Bone marrow (tissue), 2 donors: ENCODE data around the gene ADAMTSL2.

Experiments
- DNase-seq, 2 donors: peaks; one replicate each; lab custom pipeline; 2025; lab: John Stamatoyannopoulos, UW

The ADAMTSL2 gene

GRCh38 chr9:133535306-133535877 is 888 bp downstream of the ADAMTSL2 start:
- no peak for DNase-seq

- no peak for DNase-seq
These were observed 1.6 kb downstream of the ADAMTSL2 start for GRCh38 chr9:133536080-133536479.

- DNase-seq: no peak
These were observed 2.0 kb downstream of the ADAMTSL2 start for GRCh38 chr9:133536536-133536935.

GRCh38 chr9:133537257-133537656 is 2.8 kb downstream of the ADAMTSL2 start:
- no peak for DNase-seq

- DNase-seq: no peak
These were observed 3.7 kb downstream of the ADAMTSL2 start for GRCh38 chr9:133538176-133538575.

- no peak for DNase-seq
These were observed 4.6 kb downstream of the ADAMTSL2 start for GRCh38 chr9:133538851-133539833.

GRCh38 chr9:133539991-133540697 is 5.6 kb downstream of the ADAMTSL2 start:
- no peak for DNase-seq

- no peak for DNase-seq
These were observed 6.2 kb downstream of the ADAMTSL2 start for GRCh38 chr9:133540698-133541025.

- no peak for DNase-seq
These were observed 7.5 kb downstream of the ADAMTSL2 start for GRCh38 chr9:133542002-133542401.

GRCh38 chr9:133543772-133544467 is 9.4 kb downstream of the ADAMTSL2 start:
- DNase-seq: no peak

GRCh38 chr9:133545494-133546286 is 11.2 kb downstream of the ADAMTSL2 start:
- DNase-seq: no peak

GRCh38 chr9:133546287-133546680 is 11.8 kb downstream of the ADAMTSL2 start:
- no peak for DNase-seq

GRCh38 chr9:133547116-133547515 is 12.6 kb downstream of the ADAMTSL2 start:
- DNase-seq: no peak

GRCh38 chr9:133551446-133551845 is 16.9 kb downstream of the ADAMTSL2 start:
- no peak for DNase-seq

GRCh38 chr9:133552236-133552635 is 17.7 kb downstream of the ADAMTSL2 start:
- DNase-seq: no peak

- no peak for DNase-seq
These were observed 18.6 kb downstream of the ADAMTSL2 start for GRCh38 chr9:133553123-133553522.

GRCh38 chr9:133553973-133554713 is 19.6 kb downstream of the ADAMTSL2 start:
- no peak for DNase-seq

GRCh38 chr9:133554729-133555128 is 20.2 kb downstream of the ADAMTSL2 start:
- no peak for DNase-seq

GRCh38 chr9:133556354-133556753 is 21.9 kb downstream of the ADAMTSL2 start:
- DNase-seq: no peak

- DNase-seq: no peak
These were observed 23.1 kb downstream of the ADAMTSL2 start for GRCh38 chr9:133557581-133557980.
